T-helper 1 cell treated with Interleukin-12 subunit alpha and Interleukin-12 subunit beta and Interleukin-4 antibody, amounts not matched to agents 30 ng/mL and 1 ng/mL, for 36 hours (primary cell): Measurements from ENCODE around the gene DYRK1A. TPM values are rescaled to one million over a fixed set of nuclear protein-coding genes. Genes with fewer than 3 reads are reported as not detected.

Experiments used
- intact Hi-C: fragments of 100-400 bp; cut with micrococcal nuclease; formaldehyde crosslinking; loops from one replicate; pipeline ENCODE4 v1.15.1; 2024
- total RNA-seq: library from RNA; stranded (reverse); gene quantifications from 2 replicates; pipeline ENCODE4 v1.2.3, GENCODE V29; 2022

Gene DYRK1A
- total RNA-seq, 1 donor from 2014 or later, result 95.4 TPM

DNA sequence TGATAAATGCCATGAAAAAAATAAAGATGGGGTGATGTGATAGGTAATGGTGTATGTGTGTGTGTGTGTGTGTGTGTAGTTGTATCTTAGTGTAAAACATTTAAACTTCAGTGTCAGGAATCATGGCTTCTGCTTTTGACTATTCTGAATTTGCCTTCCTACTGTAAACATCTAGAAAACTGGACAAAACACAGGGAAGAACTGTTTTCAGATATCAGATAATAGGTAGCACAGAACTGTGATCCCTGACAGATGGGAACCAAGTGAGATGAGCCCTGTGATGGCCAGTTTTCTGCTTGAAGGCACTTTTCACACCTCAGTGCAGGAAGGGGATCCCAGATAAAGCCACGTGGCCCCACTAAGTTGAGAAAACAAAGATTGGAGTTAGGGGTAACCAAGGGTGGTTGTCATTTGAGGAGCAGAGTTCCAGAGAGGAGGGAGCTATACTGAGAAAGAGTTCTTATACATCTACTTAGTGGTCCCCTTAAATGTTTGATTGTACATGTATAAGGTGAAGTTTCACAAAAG is 17.3 kb downstream of the DYRK1A start:
- intact Hi-C loops, result no loop called here

- intact Hi-C loops, result no loop called here
Measured at GRCh38 chr21:37384416-37384815, 17.8 kb downstream of the DYRK1A start.

DNA sequence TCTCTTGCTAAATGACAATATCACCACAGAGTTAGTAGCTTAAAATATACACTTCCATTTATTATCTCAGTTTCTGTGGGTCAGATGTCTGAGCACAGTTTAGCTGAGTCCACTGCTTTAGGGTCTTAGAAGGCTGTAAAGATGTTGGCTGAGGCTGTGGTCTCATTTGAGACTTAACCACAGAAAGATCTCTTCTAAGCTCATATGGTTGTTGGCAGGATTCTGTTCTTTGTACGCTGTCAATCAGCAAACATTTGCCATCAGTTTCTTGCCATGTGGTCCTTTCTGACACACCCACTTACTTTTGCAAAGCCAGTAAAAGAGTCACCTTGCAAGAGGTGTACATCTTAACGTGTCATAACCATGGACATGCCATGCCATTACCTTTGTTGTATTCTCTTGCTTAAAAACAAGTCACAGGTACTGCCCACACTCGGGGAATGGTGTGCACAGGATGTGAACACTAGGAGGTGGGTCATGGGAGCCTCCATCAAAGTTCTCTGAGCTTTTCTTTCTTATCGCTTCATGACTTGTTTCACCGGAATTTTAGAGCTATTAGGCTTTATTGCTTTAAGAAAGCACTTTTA is 18.7 kb downstream of the DYRK1A start:
- intact Hi-C loops, result no loop called here

GRCh38 chr21:37386151-37386550 is 19.6 kb downstream of the DYRK1A start:
- intact Hi-C loops, result no loop called here

GRCh38 chr21:37389456-37389855 is 22.9 kb downstream of the DYRK1A start:
- intact Hi-C loops, result no loop called here

- intact Hi-C loops, result no loop called here
Measured at GRCh38 chr21:37391666-37392065, 25.1 kb downstream of the DYRK1A start.

GRCh38 chr21:37392441-37392840 is 25.9 kb downstream of the DYRK1A start:
- intact Hi-C loops, result no loop called here

GRCh38 chr21:37393030-37393429 is 26.5 kb downstream of the DYRK1A start:
- intact Hi-C loops, result no loop called here

- intact Hi-C loops, result no loop called here
Measured at GRCh38 chr21:37393786-37394185, 27.2 kb downstream of the DYRK1A start.

DNA sequence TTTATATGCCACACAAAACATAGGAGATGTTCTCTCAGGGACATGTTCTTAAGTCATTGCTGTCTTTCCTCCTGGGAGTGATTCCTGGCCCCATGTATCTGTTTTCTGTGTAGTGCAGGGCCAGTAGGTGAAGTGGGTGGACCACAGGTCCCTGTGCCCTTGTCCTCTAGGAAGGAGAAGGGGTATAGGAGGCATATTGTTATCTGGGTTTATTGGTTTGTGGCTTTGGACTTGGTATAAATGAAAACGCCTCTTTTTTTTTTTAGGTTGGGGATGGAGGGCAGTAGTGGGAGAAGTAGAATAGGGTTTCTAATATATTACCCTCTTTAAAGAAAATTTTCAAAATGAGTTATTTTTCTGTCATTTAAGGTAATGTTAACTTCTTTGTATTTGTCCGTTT is 29.4 kb downstream of the DYRK1A start:
- intact Hi-C loops, result no loop called here

DNA sequence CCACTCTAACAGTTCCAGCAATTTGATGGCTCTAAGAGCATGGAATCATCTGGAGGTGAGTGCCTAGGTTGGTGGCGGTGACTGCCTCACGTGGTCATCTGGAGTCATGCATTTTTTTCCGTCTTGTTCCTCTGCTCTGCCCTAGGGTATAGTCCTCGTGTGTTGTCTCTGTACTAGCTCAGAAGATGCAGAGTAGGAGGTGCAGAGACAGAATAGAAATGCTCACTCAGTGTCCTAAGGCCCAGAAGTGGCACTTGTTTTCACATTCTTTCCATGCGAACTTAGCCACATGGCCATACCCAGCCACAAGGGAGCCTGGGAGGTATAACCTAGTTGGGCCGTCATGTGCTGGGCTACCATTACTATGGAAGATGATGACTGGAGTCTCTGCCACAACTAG is 30.3 kb downstream of the DYRK1A start:
- intact Hi-C loops, result loop anchor here (1.0 kb wide), 1 partner anchor 27 kb away; no protein-coding TSS in a partner anchor

- intact Hi-C loops, result loop anchor here (1.0 kb wide), 1 partner anchor 37 kb away; no protein-coding TSS in a partner anchor
Measured at GRCh38 chr21:37398697-37399096, 32.1 kb downstream of the DYRK1A start.

DNA sequence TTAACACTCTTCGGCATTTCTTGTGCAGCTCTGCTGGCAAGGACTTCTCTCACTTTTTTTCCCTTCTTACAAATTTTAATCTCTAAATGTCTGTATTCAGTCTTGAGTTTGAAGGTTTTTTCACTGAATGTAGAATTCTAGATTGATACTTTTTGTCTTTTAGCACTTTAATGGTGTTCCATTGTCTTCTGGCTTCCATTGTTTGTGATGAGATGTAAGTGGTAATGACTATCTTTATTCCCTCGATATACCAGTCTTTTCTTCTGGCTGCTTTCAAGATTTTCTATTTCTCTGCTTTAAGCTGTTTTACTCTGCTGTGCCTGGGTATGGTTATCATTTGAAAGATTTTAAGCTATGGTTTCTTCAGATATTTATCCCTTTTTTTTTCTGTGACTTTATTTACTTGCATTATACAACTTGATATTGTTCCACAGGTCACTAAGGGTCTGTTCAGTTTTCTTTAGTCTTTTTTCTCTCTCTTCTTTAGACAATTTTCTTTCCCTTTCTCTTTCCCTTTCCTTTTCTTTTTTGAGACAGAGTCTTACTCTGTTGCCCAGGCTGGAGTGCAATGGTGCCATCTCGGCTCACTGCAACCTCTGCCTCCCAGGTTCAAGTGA is 35.8 kb downstream of the DYRK1A start:
- intact Hi-C loops, result no loop called here

DNA sequence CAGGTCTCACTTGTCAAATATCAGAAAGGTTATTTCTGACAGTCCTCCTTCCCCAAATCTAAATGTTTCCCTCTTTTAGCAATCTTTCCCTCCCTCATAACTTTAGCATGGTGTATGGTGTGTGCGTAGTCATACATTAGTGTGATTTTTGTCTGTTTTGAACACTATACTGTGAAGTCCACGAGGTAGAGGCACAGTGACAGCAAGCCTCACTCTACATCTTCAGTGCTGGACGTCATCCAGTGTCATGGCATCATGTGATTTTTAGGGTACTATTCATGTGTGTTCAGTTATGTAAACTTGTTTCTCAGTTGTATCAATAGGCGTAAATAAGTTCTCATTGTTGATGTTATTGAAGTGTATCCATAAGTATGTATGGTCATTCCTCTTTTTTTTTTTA is 39.1 kb downstream of the DYRK1A start:
- intact Hi-C loops, result no loop called here

- intact Hi-C loops, result no loop called here
Measured at GRCh38 chr21:37407719-37408420, 41.3 kb downstream of the DYRK1A start.

- intact Hi-C loops, result no loop called here
Measured at GRCh38 chr21:37408464-37409193, 42.1 kb downstream of the DYRK1A start.

GRCh38 chr21:37410639-37411038 is 44.1 kb downstream of the DYRK1A start:
- intact Hi-C loops, result no loop called here

- intact Hi-C loops, result no loop called here
Measured at GRCh38 chr21:37412603-37413360, 46.2 kb downstream of the DYRK1A start.

DNA sequence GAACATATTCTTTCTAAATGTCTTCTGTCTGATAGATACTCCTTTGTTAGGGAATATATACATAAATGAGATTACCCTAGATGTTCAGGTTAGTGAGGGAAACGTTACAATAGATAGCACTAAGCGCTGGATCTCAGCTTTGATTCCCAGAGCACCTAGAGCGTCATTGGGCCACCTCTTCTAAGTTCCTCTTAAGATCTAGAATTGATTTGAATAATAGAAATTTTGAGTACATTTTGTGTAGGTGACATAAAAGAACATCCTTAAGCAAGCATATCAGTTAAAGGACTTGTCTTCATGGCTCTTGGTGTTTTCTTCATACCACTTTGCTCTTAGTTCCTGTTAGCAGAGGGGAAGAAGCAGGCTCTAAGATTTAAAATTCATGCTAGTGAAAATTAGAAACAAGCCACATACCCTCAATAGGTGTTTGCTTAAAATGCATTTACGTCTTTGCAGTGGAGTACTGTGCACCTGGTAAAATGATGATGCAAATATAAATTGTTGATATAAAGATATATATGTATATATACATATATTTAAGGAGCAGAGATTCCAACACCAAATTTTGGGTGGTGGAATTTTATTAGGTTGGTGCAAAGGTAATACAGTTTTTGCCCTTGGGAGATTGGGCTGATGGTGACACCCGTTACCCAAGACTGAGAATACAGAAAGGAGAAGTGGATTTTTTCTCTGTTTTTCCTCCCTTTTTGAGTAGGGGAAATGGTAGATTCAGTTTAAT is 47.1 kb downstream of the DYRK1A start:
- intact Hi-C loops, result no loop called here
